ENCODE data around the gene C15orf39.

DNA sequence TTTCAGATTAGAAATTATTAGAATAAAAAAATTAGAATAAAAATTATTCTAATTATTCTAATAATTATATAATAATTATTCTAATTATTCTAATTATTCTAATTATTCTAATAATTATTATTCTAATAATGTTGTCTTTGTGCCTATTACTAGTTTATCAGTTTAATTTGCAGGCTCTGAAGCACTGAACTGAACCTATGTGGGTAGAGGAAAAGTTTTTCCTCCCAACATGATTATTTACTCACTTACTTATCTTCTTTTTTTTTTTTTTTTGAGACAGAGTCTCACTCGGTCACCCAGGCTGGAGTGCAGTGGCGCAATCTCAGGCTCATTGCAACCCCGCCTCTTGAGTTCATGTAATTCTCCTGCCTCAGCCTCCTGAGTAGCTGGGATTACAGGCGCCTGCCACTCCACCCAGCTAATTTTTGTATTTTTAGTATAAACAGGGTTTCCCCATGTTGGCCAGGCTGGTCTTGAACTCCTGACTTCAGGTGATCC is 39.7 kb upstream of the C15orf39 start:
- TF ChIP-seq CTCF (IDR thresholded peaks at IDR 0.05; ENCODE audit: borderline replicate concordance, extremely low read depth, low read length, poor library complexity, severe bottlenecking) (no peak), EZH2 (IDR thresholded peaks at IDR 0.05; ENCODE audit: borderline replicate concordance, low read depth, low read length, severe bottlenecking) (no peak)

Measured in DND-41 (cell line).